Epidermal melanocyte (primary cell): ENCODE measurements around the gene SSH2.
A peak's percentile ranks its signal among the peaks of the same experiment; 100 is the strongest.

ENCODE experiments used
- DNase-seq: peaks from one replicate; pipeline ENCODE4 v3.0.0; 2011; ENCODE audit warnings: low spot score; ENCODE audit not compliant: insufficient read length

Gene SSH2

DNA sequence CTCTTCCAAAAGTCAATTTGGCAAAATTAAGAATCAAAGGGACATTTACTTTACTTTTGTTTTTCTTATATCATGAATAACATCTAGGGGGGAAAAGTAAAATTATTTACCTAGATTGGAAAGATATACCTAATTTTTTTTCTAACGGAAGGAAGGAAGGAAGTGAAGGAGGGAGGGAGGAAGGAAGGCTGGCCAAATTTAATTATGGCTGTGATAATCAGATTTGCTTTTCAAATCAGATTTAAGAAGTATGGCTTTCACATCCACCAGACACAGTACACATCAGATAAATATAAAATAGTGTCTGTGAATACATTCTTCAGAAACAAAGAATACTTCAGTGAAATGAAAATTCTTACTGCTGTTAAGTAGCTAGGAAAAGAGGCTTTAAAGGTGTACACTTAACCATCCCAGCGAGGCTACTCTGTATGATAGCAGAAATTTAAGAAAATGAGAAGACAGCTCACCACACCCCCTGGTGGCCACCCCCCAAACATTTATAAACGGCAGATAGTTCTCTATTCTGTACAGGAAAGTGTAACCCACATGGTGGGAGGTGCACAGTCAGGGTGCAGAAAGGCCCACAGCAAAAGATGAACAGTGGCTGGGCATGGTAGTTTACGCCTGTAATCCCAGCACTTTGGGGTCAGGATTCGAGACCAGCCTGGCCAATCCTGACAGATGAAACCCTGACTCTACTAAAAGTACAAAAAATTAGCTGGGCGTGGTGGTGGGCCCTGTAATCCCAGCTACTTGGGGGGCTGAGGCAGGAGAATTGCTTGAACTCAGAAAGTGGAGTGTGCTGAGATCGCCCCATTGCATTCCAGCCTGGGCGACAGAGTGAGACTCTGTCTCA lies 150.8 kb downstream of the SSH2 start:
- DNase-seq = peak; percentile 73

DNA sequence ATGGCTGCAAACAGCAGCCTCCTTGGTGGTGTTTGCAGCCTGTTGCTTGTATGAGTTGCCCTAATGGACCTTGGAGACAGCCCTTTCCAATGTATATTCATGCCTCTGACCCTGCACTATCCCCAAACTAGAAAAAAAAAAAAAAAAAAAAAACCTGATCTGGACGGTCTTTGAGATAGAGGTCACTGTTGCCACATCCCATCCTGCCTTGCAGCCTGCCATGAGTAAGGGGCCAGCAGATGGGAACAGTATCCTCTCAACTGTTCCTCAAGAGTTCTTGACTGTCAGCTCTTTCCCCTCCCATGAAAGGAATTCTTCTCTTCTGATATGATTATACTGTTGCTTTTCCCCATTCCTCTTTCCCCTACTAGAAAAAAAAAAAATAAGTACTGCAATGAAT lies 152.4 kb downstream of the SSH2 start:
- no peak for DNase-seq

DNA sequence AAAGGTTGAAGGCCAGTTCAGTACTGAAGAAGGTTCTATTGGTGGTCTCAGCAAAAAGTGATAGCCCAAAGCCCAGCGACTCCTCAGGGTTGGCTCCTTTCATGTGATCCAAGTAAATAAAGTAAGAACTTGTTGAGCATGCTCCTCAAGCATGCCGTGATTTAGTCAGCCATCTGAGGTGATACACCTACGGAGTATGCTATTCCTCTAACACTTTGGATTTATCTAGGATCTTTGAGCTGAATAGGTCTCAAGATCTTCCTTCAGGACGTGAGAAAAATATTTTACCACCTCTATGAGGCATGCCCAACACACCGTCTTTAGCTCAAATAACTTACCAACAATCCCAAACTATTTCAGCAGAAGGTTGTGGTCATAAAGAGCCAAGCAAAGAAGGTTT lies 154.0 kb downstream of the SSH2 start:
- no peak for DNase-seq

DNA sequence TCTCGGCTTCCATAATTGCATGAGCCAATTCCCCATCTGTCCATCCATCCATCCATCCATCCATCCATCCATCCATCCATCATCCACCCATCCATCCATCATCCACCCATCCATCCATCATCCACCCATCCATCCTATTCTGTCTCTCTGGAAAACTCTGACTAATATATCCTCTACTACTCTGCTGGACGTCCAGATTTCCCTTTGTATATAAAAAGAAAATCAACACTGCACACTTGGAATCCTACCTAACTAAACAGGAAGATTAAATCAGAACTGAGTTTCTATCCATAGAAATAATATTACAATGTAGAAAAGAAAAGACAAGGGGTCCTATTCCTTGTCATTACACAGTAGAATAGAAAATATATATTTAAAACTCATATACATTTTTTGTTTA lies 157.0 kb downstream of the SSH2 start:
- DNase-seq = no peak

DNA sequence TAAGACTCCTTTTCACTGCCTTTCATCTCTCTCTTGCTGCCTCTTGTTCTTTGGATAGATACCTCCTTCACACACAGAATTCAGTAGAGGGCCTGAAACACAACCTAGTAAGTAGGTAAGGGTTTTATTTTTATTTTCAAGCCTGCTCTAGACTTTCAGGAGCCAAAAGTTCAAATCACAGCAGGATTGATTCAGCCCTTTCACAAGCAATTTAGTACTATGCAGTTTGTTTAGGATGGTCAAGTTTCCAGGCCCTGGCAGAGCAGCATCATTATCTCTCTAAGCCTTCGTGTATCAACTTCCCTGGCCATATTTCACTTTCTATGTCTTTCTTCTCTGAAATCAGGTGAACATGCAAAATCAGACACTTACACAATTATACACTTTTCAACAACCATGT lies 158.5 kb downstream of the SSH2 start:
- DNase-seq = no peak

DNA sequence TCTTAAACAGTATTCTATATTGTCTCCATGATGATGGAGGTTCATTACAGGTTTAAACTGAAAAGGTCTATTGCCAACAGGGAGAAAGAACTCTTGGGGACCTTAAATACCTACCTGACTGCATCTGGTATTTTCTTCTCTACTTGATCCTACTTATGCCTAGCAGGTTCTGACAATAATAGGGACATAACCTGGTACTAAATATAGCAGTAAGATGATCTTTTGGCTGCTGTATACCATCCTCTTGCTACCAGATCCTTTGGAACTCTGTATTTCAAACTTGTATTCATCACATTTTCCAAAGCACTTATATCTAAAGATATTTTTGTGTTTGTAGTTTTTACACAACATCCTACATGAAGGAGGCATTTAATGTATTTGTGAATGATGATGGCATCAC lies 160.8 kb downstream of the SSH2 start:
- DNase-seq = no peak

DNA sequence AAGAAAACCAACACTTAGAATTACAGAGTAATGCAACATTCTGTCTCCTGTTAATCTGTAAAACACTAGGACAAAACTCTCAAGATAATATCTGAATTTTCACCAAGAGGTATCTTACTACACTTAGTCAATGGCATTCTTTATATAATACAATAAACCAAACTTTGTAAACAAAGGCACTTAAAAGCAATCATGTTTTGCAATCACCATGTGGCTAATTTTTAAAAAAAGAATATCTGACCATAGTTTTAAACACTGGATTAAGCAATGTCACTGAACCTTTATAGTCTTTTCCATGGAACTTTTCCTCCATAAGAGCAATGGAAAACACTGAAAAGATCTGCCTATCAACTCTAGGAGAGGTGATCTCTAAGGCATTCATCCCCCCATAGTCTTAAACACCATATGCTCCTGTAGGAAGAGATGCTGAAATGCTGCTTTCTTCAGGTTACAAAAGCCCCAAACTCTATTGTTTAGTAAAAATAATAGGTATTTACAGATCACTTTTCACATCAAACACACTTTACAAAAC lies 163.2 kb downstream of the SSH2 start:
- no peak for DNase-seq

DNA sequence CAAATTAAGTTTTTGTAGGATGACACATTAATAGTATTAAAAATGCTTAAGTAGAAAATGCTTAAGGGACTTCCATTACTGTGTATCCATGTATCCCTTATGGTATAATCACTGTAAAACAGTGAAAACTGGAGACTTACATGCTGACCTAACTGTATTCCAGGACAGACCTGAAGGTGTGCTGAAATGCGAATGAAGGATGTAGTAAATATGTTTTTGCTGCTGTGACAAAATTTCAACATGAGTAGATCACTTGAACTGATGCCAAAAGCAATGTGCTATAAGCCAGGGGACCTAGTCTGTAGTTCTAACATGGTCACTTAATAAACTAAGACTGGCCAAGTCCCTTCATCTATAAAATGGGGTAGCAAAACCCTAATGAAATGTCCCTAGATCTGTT lies 165.3 kb downstream of the SSH2 start:
- no peak for DNase-seq

DNA sequence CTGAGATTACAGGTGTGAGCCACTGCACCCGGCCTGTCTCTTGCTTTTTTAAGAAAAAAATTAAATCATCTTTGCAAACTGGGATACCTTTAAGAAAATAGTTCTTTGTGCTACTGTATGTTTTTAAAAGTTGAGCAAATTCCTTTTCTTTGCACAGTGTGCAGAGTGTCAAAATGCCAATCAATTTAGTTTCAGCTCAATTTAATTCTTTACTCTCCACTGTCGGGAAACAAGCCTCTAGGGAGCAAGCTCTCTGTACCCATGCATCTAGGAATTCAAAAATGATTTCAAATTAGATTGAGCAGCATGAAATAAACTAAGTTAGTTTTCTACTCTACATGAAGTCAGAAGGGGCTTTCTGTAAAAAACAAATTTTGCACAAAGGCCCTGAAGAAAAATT lies 165.8 kb downstream of the SSH2 start:
- no peak for DNase-seq

DNA sequence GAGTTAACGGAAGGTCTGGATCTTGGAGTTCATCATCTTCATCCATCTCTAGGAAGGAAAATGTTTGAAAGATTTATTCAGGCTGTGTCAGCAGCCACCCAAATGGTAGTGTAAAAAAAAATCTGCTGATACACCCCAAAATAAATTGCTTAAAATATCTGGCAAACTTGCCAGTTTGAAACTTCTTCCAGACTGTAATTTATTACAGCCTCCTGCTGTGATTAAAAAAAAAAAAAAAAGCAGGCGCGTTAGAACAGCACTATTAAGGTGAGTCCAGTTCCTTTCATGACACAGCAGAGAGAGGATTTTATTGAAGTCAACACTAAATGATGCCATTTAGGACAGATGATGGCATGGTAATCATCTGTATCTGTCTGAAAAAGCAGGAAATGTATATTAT lies 166.8 kb downstream of the SSH2 start:
- DNase-seq = no peak

DNA sequence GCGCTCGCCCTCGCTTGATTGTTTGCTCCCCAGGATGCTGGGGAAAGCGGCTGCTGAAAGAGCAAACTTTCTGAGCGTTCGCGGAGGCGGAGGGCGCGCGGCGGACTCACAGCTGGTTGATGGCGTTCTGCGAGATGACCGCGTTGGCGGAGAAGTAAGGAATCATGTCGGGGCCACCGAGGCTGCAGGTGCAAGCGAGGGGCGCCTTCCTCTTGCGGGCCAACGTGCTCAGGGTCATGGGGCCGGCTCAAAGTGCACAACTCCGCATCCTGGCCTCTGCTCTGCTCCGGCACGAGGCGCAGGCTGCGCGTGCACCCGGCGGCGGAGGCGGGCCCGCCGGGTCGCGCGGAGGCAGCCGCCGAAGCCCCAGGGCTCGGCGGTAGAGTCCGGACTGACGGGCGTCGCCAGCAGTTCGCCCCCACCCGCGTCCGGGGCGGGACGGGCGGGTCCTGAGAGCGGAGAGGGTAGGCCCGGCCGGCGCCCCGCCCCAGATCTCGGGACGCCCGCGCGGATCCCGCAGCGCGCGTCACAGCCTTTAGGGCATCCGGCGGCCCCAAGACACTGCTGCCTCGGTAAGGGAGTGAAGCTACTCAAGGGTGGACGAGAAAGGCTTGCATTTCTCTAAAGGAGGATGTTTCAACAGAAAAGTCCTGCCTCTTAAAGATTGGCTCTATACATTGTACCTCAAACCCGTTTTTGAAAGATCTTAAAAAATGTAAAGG lies 168.8 kb downstream of the SSH2 start:
- DNase-seq = peak; percentile 46

DNA sequence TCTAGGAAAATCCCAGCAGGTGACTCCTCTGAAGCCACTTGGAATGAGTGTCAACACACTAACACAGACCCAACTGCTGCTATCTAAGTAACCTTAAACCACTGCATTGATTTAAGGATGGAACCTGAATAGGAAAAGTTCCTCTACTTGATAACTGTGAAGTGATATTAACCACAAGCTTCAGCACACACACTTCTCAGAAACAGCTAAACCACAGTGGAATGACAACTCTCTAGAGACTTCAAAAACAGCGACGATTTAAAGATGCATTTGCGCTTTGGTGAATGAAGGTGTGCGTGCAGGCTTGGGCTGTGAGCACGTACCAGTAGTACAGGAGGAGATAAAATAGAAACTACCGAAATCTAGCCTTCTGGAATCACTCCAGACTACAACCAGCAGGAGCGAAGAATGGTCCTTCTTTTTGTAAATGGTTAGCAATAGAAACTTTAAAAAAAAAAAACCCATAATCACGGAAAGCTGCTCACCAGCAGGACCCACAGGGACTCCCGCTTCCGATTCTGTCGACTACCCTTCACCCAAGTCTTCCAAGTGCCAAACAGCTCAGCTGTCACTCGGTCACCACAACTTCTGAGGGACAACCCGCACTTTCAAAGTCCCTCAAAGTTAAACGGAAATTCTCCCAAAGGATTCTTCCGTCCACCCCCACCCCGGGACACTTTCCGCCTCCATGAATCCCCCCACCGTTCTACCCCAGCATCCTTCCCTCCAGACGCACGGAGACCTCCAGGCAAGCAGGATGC lies 169.6 kb downstream of the SSH2 start:
- DNase-seq = no peak

DNA sequence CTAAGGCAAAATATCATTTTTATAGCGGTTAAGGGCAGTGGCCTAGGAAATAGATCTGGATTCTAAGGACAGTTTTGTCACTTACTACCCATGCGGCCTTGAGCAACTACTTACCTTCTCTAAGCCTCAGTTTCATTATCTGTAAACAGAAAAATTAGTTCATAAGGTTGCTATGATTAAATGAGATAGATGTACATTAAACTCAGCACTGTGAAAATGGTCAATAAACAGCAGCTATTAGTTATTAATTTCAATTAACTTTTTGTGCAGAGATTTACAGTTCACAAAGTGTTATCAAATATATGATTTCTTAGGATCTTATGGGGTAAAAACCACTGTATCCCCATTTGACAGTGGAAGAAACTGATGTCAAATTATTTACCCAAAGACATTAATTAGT lies 171.8 kb downstream of the SSH2 start:
- DNase-seq = no peak

DNA sequence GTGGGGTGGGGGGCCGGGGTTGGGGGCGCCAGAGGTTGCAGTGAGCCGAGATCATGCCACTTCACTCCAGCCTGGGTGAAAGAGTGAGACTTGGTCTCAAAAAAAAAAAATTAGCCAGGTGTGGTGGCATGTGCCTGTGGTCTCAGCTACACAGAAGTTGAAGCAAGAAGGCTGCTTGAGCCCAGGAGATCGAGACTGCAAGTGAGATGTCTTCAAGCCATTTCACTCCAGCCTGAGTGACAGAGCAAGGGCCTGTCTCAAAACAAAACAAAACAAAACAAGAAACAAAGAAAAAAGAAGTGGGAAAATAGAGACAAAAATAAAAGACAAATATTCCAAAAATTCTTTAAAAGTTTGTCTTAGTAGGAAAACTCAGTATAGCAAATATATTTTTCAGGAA lies 172.2 kb downstream of the SSH2 start:
- no peak for DNase-seq

DNA sequence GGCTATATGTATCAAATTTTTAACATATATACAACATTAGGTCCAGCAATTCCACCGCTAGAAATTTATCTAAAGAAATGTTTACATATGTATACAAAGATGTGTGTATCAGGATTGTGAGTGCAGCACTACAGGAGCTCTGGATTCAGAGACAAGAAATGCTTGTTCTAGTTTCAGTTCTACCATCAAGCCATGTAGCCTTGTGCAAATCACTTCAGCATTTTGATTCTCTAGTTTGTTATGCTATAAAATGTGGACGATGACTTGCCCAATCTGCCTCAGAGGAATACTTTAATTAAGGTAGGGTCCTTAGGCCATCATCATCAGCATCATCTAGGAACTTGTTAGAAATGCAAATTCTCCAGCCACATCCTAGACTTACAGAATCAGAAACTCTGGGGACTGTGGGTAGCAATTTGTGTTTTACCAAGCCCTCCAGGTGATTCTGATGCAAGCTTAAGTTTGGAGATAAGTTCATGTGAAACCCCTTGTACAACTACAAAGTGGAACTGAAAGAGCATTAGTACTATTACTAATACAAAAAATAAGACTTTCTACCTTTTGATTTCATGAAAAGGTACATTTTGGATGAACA lies 176.1 kb downstream of the SSH2 start:
- DNase-seq = no peak

DNA sequence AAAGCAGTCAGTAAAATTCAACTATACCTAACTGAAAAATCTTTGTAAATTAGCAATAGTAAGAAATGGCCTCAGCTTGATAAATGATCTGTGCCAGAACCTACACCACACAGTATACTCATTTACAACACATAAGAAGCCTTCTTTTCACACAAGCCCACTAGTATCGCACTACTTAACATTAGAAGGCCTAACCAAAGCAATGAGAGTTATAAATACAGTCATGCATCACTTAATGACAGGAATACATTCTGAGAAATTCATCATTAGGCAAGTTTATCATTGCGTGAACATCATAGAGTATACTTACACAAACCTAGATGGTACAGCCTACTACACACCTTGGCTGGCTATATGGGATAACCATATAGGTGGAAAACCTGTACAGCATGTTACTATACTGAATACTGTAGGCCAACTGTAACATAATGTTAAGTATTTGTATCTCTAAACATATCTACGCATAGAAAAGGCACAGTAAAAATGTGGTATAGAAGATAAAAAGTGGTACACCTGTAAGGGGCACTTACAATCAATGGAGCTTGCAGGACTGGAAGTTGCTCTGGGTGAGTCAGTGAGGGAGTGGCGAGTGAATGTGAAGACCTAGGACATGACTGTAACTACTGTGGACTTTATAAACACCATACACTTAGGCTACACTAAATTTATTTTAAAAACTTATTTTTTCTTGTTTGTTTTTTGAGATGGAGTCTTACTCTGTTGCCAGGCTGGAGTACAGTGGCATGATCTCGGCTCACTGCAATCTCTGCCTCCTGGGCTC lies 180.8 kb downstream of the SSH2 start:
- DNase-seq = no peak

DNA sequence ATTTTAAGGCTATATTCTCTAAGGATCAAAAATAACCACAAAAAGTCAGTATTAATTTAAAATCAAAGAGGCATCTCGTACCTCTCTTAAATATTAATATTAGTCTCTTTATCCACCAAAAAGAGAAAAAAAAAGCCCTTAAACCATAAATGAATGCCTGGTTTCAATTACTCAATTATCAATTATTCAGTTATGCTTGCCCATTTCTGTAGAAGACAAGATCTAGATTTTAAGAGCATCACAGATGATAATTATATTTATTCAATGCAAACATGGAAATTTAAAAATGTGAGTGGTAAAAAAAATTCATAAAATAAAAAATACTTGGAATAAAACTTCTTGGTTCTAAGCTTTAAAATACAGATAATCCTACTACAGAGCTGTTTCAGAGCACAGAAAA lies 181.6 kb downstream of the SSH2 start:
- DNase-seq = no peak

DNA sequence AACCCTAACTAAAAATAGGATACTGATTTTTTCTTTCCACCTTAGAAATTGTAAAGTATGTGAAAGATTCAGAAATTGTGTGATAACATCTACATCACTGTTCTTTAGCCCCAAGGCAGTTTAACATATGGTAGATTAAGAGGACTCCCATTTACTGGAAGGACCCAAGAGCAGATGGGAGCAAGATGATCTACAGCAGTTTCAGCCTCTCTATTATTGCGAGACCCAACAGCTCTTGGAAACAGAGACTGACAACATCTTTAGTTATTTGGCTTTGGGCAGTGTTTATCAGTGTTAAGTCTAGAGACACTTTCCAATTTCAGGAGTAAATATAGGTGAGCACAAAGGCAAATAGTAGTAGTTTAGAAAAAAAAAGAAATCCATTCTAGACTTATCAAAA lies 182.4 kb downstream of the SSH2 start:
- DNase-seq = no peak

DNA sequence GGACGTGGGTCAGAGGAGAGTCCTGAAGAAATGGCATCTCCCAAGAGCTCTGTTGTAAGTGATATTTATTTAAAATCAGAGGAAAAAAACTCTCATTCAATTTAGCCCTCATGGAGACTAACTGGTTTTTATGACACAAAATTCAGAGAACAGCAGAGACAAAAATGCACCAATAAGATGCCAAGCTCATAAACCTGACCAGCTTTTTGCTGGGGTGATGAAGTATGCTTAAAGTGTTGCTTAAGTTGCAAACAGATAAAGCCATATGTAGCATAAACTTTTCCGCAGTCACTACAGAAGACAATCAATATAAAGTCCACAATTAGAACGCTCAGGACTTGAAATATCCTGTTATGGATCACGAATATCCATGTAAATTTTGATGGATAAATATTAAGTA lies 183.4 kb downstream of the SSH2 start:
- no peak for DNase-seq

DNA sequence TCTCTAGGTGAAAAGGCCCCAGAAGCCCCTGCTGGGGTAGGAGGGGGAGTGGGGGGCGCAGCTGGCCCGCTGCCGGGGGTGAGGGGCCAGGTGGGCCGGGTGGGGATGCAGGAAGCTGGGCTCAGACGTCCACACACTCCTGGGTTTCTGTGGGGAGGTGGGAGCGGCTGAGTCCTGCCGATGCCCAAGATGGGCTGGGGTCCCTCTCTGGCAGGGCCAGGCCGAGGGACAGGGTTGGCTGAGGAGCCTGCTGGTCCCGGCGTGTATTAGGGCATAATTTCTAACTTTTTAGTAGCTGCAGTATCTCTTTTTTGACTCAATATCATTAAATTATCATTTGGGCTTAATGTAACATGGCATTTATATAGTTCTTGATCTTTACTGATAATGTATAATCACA lies 185.9 kb downstream of the SSH2 start:
- no peak for DNase-seq

DNA sequence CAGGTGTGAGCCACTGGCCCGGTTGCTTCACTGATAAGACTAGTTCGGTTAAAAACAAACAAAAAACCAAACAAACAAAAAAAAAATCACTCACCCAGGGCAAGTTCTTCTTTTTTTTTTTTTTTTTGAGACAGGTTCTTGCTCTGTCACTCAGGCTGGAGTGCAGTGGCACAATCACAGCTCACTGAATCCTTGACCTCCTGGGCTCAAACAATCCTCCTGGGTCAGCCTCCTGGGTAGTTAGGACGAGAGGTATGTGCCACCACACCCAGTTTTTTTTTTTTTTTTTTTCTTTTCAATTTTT lies 187.9 kb downstream of the SSH2 start:
- DNase-seq = no peak
